ENCODE data around the gene PTPRQ.

DNA sequence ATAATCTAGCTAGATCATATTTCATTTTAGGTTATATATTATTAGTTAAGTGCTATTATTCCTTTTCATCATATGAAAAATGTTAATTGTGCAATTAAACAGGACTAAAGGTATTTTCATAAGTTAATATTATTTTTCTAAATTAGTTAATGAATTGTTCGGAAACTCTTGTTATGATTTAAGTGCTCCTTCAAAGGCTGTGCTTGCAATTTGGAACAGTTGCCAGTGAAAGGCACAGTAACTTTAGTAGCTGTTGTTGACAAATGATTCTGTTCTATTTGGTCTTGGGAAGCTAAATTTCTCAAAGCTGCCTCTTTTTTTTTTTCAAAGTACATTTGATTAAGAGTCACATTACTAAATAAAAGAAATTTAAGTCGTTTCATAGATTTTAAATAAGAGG, 40.7 kb downstream of the PTPRQ start:
- TF ChIP-seq, protein P1, sequence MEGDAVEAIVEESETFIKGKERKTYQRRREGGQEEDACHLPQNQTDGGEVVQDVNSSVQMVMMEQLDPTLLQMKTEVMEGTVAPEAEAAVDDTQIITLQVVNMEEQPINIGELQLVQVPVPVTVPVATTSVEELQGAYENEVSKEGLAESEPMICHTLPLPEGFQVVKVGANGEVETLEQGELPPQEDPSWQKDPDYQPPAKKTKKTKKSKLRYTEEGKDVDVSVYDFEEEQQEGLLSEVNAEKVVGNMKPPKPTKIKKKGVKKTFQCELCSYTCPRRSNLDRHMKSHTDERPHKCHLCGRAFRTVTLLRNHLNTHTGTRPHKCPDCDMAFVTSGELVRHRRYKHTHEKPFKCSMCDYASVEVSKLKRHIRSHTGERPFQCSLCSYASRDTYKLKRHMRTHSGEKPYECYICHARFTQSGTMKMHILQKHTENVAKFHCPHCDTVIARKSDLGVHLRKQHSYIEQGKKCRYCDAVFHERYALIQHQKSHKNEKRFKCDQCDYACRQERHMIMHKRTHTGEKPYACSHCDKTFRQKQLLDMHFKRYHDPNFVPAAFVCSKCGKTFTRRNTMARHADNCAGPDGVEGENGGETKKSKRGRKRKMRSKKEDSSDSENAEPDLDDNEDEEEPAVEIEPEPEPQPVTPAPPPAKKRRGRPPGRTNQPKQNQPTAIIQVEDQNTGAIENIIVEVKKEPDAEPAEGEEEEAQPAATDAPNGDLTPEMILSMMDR (conservative IDR thresholded peaks at IDR 0.05): no peak
- TF ChIP-seq EZH2 (IDR thresholded peaks at IDR 0.05; ENCODE audit: low read depth): no peak

All from PC-9 (cell line).